Thyroid gland (tissue), 4 donors: Measurements from ENCODE around the gene MTA3. TPM values are rescaled to one million over a fixed set of nuclear protein-coding genes. Genes with fewer than 3 reads are reported as not detected.
"Not testable (repeated sequence)": the region's sequence is repeated elsewhere in the genome, so short reads cannot be mapped to it uniquely, and the experiment has no call there.

Experiments
- DNase-seq, 2 donors: peaks; one replicate each; pipeline ENCODE4 v3.0.0-alpha.2; 2019
- H3K27ac ChIP-seq, 3 donors: fragments of 200-600 bp; sonication (generic); 1 replicate in 2 of 3; 2 replicates in 1 of 3; pipeline ENCODE4 v1.5.1; 2016 to 2019; ENCODE audit warnings: mild to moderate bottlenecking in 1 of 3, moderate library complexity in 1 of 3
- H3K27me3 ChIP-seq: fragments of 200-600 bp; sonication (generic); one replicate; pipeline ENCODE4 v1.5.1; 2019
- H3K36me3 ChIP-seq, 2 donors: fragments of 200-600 bp; sonication (generic); one replicate each; pipeline ENCODE4 v1.5.1; 2016 to 2019
- H3K4me1 ChIP-seq, 2 donors: fragments of 200-600 bp; sonication (generic); one replicate each; pipeline ENCODE4 v1.5.1; 2017 to 2019
- H3K4me3 ChIP-seq, 3 donors: fragments of 200-600 bp; sonication (generic); replicated peaks in 1 of 3; 1 replicate in 2 of 3; 2 replicates in 1 of 3; pipeline ENCODE4 v1.5.1; 2016; ENCODE audit warnings: mild to moderate bottlenecking in 1 of 3
- H3K9me3 ChIP-seq: fragments of 200-600 bp; sonication (generic); one replicate; pipeline ENCODE4 v1.5.1; 2017
- POLR2A ChIP-seq, 2 donors: fragments of 450-650 bp; IDR thresholded peaks; one replicate each; pipeline ENCODE4 v1.6.1; 2017; ENCODE audit warnings: antibody characterized with exemption in 2 of 2, mild to moderate bottlenecking in 2 of 2, moderate library complexity in 1 of 2
- WGBS, 2 donors: methylation state at CpG; one replicate each; pipeline ENCODE4 v1.1.5; 2017; 5-methylcytosine and 5-hydroxymethylcytosine counted together
- intact Hi-C: fragments of 100-400 bp; cut with DNase I; formaldehyde crosslinking; loops from one replicate; pipeline ENCODE4 v1.15.1; 2023
- total RNA-seq, 4 donors: library from RNA; depleted of rRNA; stranded (reverse); fragments of >200 nt; gene quantifications; one replicate each; pipeline ENCODE4 v1.2.3, GENCODE V29; 2016
- TF ChIP-seq, protein P1 (sequence below), 6 experiments: fragments of 200-600 bp in 3 of 6; fragments of 450-650 bp in 3 of 6; sonication (generic) in 3 of 6; IDR thresholded peaks; one replicate each; pipeline ENCODE4 v1.5.1; 2016 to 2019; ENCODE audit warnings: antibody characterized with exemption in 6 of 6, mild to moderate bottlenecking in 2 of 6, inconsistent platforms in 1 of 6, moderate library complexity in 1 of 6

Gene MTA3
- total RNA-seq, 4 donors from 2014 or later, result 29.8 to 50.0 (median 34.0) TPM

DNA sequence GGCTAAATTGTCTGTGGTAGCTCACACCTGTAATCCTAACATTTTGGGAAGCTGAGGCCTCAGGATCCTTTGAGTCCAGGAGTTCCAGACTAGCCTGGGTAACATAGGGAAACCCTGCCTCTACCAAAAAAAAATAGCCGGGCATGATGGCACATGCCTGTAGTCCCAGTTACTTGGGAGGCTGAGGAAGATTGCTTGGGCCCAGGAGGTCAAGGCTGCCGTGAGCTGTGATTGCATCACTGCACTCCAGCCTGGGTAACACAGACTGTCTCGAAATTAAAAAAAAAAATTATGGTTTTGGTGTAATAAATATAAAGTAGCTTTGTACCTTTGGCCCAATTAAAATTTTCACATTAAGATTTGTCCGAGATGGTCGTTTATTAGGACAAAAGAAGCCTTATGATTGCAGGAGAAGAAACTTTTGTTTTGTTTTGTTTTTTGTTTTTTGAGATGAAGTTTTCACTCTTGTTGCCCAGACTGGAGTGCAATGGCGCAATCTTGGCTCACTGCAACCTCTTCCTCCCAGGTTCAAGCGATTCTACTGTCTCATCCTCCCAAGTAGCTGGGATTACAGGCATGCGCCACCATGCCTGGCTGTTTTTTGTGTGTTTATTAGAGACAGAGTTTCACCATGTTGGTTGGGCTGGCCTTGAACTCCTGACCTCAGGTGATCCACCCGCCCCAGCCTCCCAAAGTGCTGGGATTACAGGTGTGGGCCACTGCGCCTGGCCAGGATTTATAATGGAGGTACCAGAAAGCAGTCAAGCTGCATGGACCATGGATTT is 4.1 kb downstream of the MTA3 start:
- peaks cover 0 to 2% of the 10 kb centered on the region in 2 donors for H3K36me3 ChIP-seq
- DNase-seq, result no peak
- no peaks in the 10 kb centered on the region for H3K27me3 ChIP-seq
- H3K27ac ChIP-seq, result no peak overlapping the region
- peaks cover 4 to 16% of the 10 kb centered on the region in 2 donors for H3K4me1 ChIP-seq
- 95 to 97% methylated on average over 10 of the region's 10 CpGs for WGBS, 2 donors
- intact Hi-C loops, result no loop called here
- no peak overlapping the region for H3K4me3 ChIP-seq
- TF ChIP-seq POLR2A (IDR thresholded peaks at IDR 0.05), result no peak
- TF ChIP-seq, protein P1, sequence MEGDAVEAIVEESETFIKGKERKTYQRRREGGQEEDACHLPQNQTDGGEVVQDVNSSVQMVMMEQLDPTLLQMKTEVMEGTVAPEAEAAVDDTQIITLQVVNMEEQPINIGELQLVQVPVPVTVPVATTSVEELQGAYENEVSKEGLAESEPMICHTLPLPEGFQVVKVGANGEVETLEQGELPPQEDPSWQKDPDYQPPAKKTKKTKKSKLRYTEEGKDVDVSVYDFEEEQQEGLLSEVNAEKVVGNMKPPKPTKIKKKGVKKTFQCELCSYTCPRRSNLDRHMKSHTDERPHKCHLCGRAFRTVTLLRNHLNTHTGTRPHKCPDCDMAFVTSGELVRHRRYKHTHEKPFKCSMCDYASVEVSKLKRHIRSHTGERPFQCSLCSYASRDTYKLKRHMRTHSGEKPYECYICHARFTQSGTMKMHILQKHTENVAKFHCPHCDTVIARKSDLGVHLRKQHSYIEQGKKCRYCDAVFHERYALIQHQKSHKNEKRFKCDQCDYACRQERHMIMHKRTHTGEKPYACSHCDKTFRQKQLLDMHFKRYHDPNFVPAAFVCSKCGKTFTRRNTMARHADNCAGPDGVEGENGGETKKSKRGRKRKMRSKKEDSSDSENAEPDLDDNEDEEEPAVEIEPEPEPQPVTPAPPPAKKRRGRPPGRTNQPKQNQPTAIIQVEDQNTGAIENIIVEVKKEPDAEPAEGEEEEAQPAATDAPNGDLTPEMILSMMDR (IDR thresholded peaks at IDR 0.05), result no peak
- H3K9me3 ChIP-seq, result no peaks in the 10 kb centered on the region

DNA sequence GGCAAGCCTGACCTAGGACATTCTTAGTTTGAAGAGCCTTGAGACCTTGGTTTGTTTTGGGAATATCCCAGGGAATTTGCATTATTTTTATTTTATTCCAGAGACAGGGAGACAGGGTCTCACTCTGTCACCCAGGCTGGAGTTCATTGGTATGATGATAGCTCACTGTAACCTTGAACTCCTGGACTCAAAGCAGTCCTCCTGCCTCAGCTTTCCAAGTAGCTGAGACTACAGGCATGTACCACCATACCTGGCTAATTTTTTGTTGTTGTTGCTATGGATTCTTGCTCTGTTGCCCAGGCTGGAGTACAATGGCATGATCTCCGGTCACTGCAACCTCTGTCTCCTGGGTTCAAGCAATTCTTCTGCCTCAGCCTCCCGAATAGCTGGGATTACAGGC is 4.8 kb downstream of the MTA3 start:
- no peaks in the 10 kb centered on the region for H3K27me3 ChIP-seq
- TF ChIP-seq POLR2A (IDR thresholded peaks at IDR 0.05), result no peak
- TF ChIP-seq, protein P1 (IDR thresholded peaks at IDR 0.05), result no peak
- H3K27ac ChIP-seq, result no peak overlapping the region
- no peak overlapping the region for H3K4me3 ChIP-seq
- H3K4me1 ChIP-seq, result peaks cover 4 to 13% of the 10 kb centered on the region in 2 donors
- no peaks in the 10 kb centered on the region for H3K9me3 ChIP-seq
- WGBS, 2 donors, result 92 to 98% methylated on average over 2 of the region's 2 CpGs
- intact Hi-C loops, result no loop called here
- peaks cover 0 to 2% of the 10 kb centered on the region in 2 donors for H3K36me3 ChIP-seq
- DNase-seq, result no peak

DNA sequence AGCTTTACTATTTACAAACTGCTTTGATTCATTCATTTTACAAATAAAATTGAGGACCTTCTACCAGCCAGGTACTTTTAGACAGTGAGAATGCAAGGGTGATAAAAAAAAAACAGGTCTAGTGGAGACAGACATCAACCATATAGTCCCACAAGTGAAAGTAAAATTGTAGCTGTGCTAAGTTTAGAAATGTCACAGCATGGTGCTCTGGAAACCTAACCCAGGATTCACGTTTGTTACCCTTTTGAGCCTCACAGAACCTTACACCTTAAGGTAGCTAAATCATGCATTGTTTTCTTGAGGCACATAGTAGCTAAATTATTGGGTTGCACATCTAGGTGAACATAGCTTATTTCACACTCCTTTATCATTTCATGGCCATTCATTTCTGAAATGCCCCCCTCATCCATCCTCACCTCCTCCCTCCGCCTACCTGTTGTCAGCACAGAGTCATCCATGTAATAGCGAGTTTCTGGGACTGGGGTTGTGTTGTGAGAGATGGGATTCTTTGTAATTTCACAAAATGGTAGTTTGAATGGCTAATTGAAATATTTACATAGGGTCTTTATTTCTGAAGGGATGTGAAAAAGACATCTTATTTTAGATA is 7.1 kb downstream of the MTA3 start:
- intact Hi-C loops, result no loop called here
- Histone ChIP-seq H3K4me3 (no peak overlapping the region), H3K36me3 (peaks cover 8 to 10% of the 10 kb centered on the region in 2 donors), H3K27ac (no peak overlapping the region), H3K27me3 (no peaks in the 10 kb centered on the region), H3K9me3 (no peaks in the 10 kb centered on the region), H3K4me1 (peaks cover 0 to 5% of the 10 kb centered on the region in 2 donors)
- TF ChIP-seq, protein P1 (IDR thresholded peaks at IDR 0.05), result no peak
- TF ChIP-seq POLR2A (IDR thresholded peaks at IDR 0.05), result no peak
- DNase-seq, result no peak
- 86 to 90% methylated on average over 3 of the region's 3 CpGs for WGBS, 2 donors

DNA sequence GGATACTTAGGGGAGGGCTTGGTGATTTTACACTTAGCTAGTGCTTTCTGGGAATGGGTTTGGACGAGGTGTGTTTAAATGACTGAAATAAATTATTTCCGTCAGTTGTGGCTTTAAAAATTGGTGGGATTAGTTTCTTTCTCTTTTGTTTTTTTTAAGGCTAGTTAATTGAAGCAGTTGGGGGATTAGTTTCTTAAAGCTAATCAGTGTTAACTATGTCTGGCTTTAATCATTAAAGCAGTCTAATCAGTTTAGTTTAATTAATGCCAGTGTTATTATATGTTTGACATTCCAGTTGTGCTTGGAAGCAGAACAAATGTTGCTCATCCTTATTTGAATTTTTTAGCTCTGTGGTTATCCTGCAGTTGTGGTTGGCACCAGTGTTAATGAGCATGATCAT is 10.2 kb downstream of the MTA3 start:
- peaks cover 0 to 5% of the 10 kb centered on the region in 2 donors for H3K4me1 ChIP-seq
- H3K27me3 ChIP-seq, result no peaks in the 10 kb centered on the region
- intact Hi-C loops, result no loop called here
- peaks cover 8 to 11% of the 10 kb centered on the region in 2 donors for H3K36me3 ChIP-seq
- H3K4me3 ChIP-seq, result no peak overlapping the region
- WGBS, 2 donors, result 85 to 86% methylated on average over 2 of the region's 2 CpGs
- H3K27ac ChIP-seq, result no peak overlapping the region
- no peak for DNase-seq
- TF ChIP-seq, protein P1 (IDR thresholded peaks at IDR 0.05), result no peak
- TF ChIP-seq POLR2A (IDR thresholded peaks at IDR 0.05), result no peak
- H3K9me3 ChIP-seq, result no peaks in the 10 kb centered on the region

DNA sequence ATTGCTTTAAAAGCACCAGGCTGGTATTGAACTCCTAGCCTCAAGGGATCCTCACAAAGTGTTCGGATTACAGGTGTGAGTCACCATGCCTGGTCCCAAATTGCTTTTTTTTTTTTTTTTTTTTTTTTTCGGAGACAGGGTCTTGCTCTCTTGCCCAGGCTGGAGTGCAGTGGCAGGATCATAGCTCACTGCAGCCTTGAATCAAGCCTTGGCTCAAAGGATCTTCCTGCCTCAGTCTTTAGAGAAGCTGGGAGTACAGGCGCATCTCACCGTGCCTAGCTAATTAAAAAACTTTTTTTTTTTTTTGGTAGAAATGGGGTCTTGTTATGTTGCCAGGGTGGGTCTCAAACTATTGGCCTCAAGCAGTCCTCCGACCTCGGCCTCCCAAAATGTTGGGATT is 12.8 kb downstream of the MTA3 start:
- H3K9me3 ChIP-seq, result no peaks in the 10 kb centered on the region
- intact Hi-C loops, result no loop called here
- H3K27ac ChIP-seq, result no peak overlapping the region
- peaks cover 6 to 11% of the 10 kb centered on the region in 2 donors for H3K36me3 ChIP-seq
- H3K4me1 ChIP-seq, result peaks cover 0 to 5% of the 10 kb centered on the region in 2 donors
- H3K4me3 ChIP-seq, result no peak overlapping the region
- no peak for DNase-seq
- TF ChIP-seq, protein P1 (IDR thresholded peaks at IDR 0.05), result no peak
- TF ChIP-seq POLR2A (IDR thresholded peaks at IDR 0.05), result no peak
- WGBS, 2 donors, result 94 to 97% methylated on average over 6 of the region's 6 CpGs
- no peaks in the 10 kb centered on the region for H3K27me3 ChIP-seq

DNA sequence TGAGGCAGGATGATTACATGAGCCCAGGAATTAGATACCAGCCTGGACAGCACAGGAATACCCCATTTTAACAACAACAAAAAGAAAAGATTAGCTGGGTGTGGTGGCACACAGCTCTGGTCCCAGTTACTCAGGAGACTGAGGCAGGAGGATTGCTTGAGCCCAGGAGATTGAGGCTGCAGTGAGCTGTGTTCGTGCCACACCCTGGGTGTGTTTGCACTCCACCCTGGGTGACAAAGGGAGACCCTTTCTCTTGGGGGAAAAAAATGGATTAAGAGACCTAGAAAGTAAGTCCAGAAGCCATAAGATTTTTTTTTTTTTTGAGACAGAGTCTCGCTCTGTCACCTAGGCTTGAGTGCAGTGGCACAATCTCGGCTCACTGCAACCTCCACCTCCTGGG is 16.2 kb downstream of the MTA3 start:
- intact Hi-C loops, H3K27me3 ChIP-seq, H3K4me1 ChIP-seq, H3K4me3 ChIP-seq, H3K9me3 ChIP-seq, DNase-seq, H3K27ac ChIP-seq: not testable (repeated sequence)
- WGBS, 2 donors, result 96 to 100% methylated on average over 3 of the region's 3 CpGs
- peaks cover 6 to 10% of the 10 kb centered on the region in 2 donors for H3K36me3 ChIP-seq
